H1 (cell line): ENCODE measurements around the gene GABRR2. TPM values are rescaled to one million over a fixed set of nuclear protein-coding genes. Genes with fewer than 3 reads are reported as not detected.

Experiments
- CTCF ChIA-PET: fragments of 300-600 bp; sonication (Branson Sonifier 250); formaldehyde crosslinking; loops from one replicate; lab custom pipeline; 2021; ENCODE audit not compliant: partially characterized antibody; lab: Charles Lee
- POLR2A ChIA-PET: fragments of 300-600 bp; sonication (Branson Sonifier 250); formaldehyde crosslinking; loops from one replicate; lab custom pipeline; 2021; ENCODE audit warnings: inconsistent platforms; ENCODE audit not compliant: partially characterized antibody; lab: Charles Lee
- DNase-seq, 2 experiments: peaks; one replicate each; pipeline versions ENCODE4 v3.0.0 to v3.0.0-alpha.2; 2010 to 2022; ENCODE audit warnings: low spot score in 2 of 2, low read depth in 1 of 2, mixed read lengths in 1 of 2
- FAIRE-seq: peaks from 2 replicates; lab custom pipeline; 2011; peaks lifted over from hg19 to GRCh38; lab: Jason Lieb, UNC
- H2AFZ ChIP-seq: 2 replicates; pipeline ENCODE4 v1.8.1; 2012; ENCODE audit warnings: low read length, inconsistent platforms
- H2AK5ac ChIP-seq: 2 replicates; pipeline ENCODE4 v1.6.1; 2013; ENCODE audit warnings: low read depth, low read length
- H2BK120ac ChIP-seq: replicated peaks from 2 replicates; pipeline ENCODE3; 2013; ENCODE audit warnings: low read depth, low read length, inconsistent platforms
- H2BK12ac ChIP-seq: 2 replicates; pipeline ENCODE4 v1.6.1; 2013; ENCODE audit warnings: low read depth, low read length
- H2BK15ac ChIP-seq: 2 replicates; pipeline ENCODE4 v1.6.1; 2013; ENCODE audit warnings: low read length
- H2BK20ac ChIP-seq: 2 replicates; pipeline ENCODE4 v1.6.1; 2013; ENCODE audit warnings: low read length
- H2BK5ac ChIP-seq: 2 replicates; pipeline ENCODE4 v1.6.1; 2013; ENCODE audit warnings: low read depth, low read length
- H3K14ac ChIP-seq: 2 replicates; pipeline ENCODE4 v1.6.1; 2013; ENCODE audit warnings: inconsistent platforms; ENCODE audit not compliant: insufficient read length
- H3K18ac ChIP-seq: 2 replicates; pipeline ENCODE4 v1.6.1; 2013; ENCODE audit warnings: low read length; ENCODE audit errors: extremely low read depth
- H3K23ac ChIP-seq: 2 replicates; pipeline ENCODE4 v1.6.1; 2013; ENCODE audit warnings: inconsistent platforms; ENCODE audit not compliant: insufficient read length
- H3K23me2 ChIP-seq: 2 replicates; pipeline ENCODE4 v1.6.1; 2013; ENCODE audit warnings: low read depth, low read length
- H3K27ac ChIP-seq: 2 replicates; pipeline ENCODE4 v1.6.1; 2011; ENCODE audit warnings: low read depth, low read length, inconsistent platforms
- H3K27me3 ChIP-seq, 4 experiments: replicated peaks in 1 of 4; 1 replicate in 1 of 4; 2 replicates in 3 of 4; pipeline versions ENCODE4 v1.6.1 to v1.8.1; 2011 to 2013; ENCODE audit warnings: low read length in 3 of 4, mild to moderate bottlenecking in 3 of 4, inconsistent platforms in 2 of 4, mixed read lengths in 2 of 4, moderate library complexity in 1 of 4; ENCODE audit not compliant: control insufficient read depth in 3 of 4, insufficient read depth in 3 of 4; ENCODE audit errors: extremely low read depth in 1 of 4
- H3K36me3 ChIP-seq, 4 experiments: 2 replicates each; pipeline versions ENCODE4 v1.6.1 to v1.8.1; 2011 to 2013; ENCODE audit warnings: mild to moderate bottlenecking in 4 of 4, low read length in 3 of 4, moderate library complexity in 2 of 4, control low read depth in 1 of 4, inconsistent platforms in 1 of 4; ENCODE audit not compliant: insufficient read depth in 4 of 4, control insufficient read depth in 2 of 4
- H3K4ac ChIP-seq: replicated peaks from 2 replicates; pipeline ENCODE3; 2013; ENCODE audit warnings: low read length, low read depth, mixed read lengths, inconsistent platforms; ENCODE audit not compliant: insufficient read length
- H3K4me1 ChIP-seq, 4 experiments: replicated peaks in 1 of 4; 1 replicate in 1 of 4; 2 replicates in 3 of 4; pipeline versions ENCODE4 v1.6.1 to v1.8.1; 2011 to 2013; ENCODE audit warnings: low read length in 3 of 4, inconsistent platforms in 2 of 4, mixed read lengths in 1 of 4; ENCODE audit not compliant: insufficient read depth in 4 of 4, control insufficient read depth in 3 of 4
- H3K4me2 ChIP-seq, 2 experiments: 2 replicates each; pipeline versions ENCODE4 v1.6.1 to v1.8.1; 2011 to 2013; ENCODE audit warnings: low read depth in 2 of 2, low read length in 2 of 2, control low read depth in 1 of 2, inconsistent platforms in 1 of 2, mild to moderate bottlenecking in 1 of 2; ENCODE audit not compliant: insufficient read depth in 1 of 2
- H3K4me3 ChIP-seq, 4 experiments: fragments of 200-600, 300-600 bp in 1 of 4; sonication (generic), shearing (Covaris generic), sonication (Bioruptor Twin) in 1 of 4; 2 replicates each; pipeline versions ENCODE4 v1.5.1 to v1.8.1; 2011 to 2016; ENCODE audit warnings: low read length in 4 of 4, low read depth in 3 of 4, control low read depth in 2 of 4, inconsistent platforms in 2 of 4, mild to moderate bottlenecking in 2 of 4, mixed read lengths in 1 of 4, moderate library complexity in 1 of 4; ENCODE audit not compliant: insufficient read depth in 2 of 4; ENCODE audit errors: extremely low read depth in 1 of 4
- H3K56ac ChIP-seq: replicated peaks from 2 replicates; pipeline ENCODE3; 2013; ENCODE audit warnings: low read depth, mild to moderate bottlenecking, mixed read lengths, low read length, inconsistent platforms; ENCODE audit not compliant: insufficient read length
- H3K79me1 ChIP-seq: 2 replicates; pipeline ENCODE4 v1.6.1; 2013; ENCODE audit warnings: low read depth, low read length, control low read depth
- H3K79me2 ChIP-seq, 2 experiments: 2 replicates each; pipeline versions ENCODE4 v1.6.1 to v1.8.1; 2012 to 2013; ENCODE audit warnings: low read length in 2 of 2, mild to moderate bottlenecking in 2 of 2, inconsistent platforms in 1 of 2; ENCODE audit not compliant: insufficient read depth in 2 of 2, control insufficient read depth in 1 of 2
- H3K9ac ChIP-seq, 4 experiments: replicated peaks in 1 of 4; 1 replicate in 1 of 4; 2 replicates in 3 of 4; pipeline versions ENCODE4 v1.6.1 to v1.8.1; 2011 to 2013; ENCODE audit warnings: low read depth in 3 of 4, low read length in 3 of 4, control low read depth in 2 of 4, mild to moderate bottlenecking in 2 of 4, moderate library complexity in 2 of 4, inconsistent platforms in 1 of 4; ENCODE audit errors: extremely low read depth in 1 of 4
- H3K9me3 ChIP-seq, 2 experiments: 2 replicates each; pipeline versions ENCODE4 v1.6.1 to v1.8.1; 2012 to 2013; ENCODE audit warnings: mild to moderate bottlenecking in 2 of 2, moderate library complexity in 2 of 2, control low read depth in 1 of 2, inconsistent platforms in 1 of 2, low read depth in 1 of 2, low read length in 1 of 2, mixed read lengths in 1 of 2; ENCODE audit not compliant: insufficient read depth in 2 of 2
- H4K20me1 ChIP-seq, 2 experiments: replicated peaks in 1 of 2; 2 replicates each; pipeline versions ENCODE3 to v1.8.1; 2011 to 2013; ENCODE audit warnings: inconsistent platforms in 2 of 2, low read length in 2 of 2, mild to moderate bottlenecking in 1 of 2; ENCODE audit not compliant: insufficient read depth in 2 of 2, control insufficient read depth in 1 of 2
- H4K5ac ChIP-seq: 2 replicates; pipeline ENCODE4 v1.6.1; 2013; ENCODE audit warnings: low read length, low read depth, mixed read lengths, inconsistent platforms; ENCODE audit not compliant: insufficient read length
- H4K8ac ChIP-seq: 2 replicates; pipeline ENCODE4 v1.8.0; 2013; ENCODE audit warnings: mild to moderate bottlenecking, moderate library complexity, low read length, inconsistent platforms; ENCODE audit not compliant: insufficient read depth; ENCODE audit errors: extremely low read depth
- H4K91ac ChIP-seq: replicated peaks from 2 replicates; pipeline ENCODE3; 2013; ENCODE audit warnings: low read length, mixed read lengths, inconsistent platforms; ENCODE audit not compliant: insufficient read length
- CBX8 ChIP-seq: fragments of 300-800, 300-1000 bp; sonication (generic); IDR thresholded peaks from 2 replicates; pipeline ENCODE4 v1.7.1; 2016; ENCODE audit warnings: low read depth, low read length, borderline replicate concordance
- CTCF ChIP-seq, 3 experiments: IDR thresholded peaks; 1 replicate in 2 of 3; 2 replicates in 1 of 3; pipeline versions ENCODE4 v1.5.1 to v1.6.1; 2011; ENCODE audit warnings: low read length in 3 of 3, mild to moderate bottlenecking in 3 of 3, inconsistent platforms in 2 of 3, low read depth in 1 of 3, moderate library complexity in 1 of 3; ENCODE audit not compliant: insufficient read depth in 1 of 3; ENCODE audit errors: control extremely low read depth in 1 of 3
- EZH2 ChIP-seq: fragments of 200-600 bp; sonication (generic); IDR thresholded peaks from 2 replicates; pipeline ENCODE4 v1.7.1; 2012; ENCODE audit warnings: low read depth, mild to moderate bottlenecking, moderate library complexity, low read length, inconsistent platforms; ENCODE audit not compliant: severe bottlenecking
- GABPA ChIP-seq: IDR thresholded peaks from 2 replicates; pipeline ENCODE4 v1.6.1; 2011; ENCODE audit warnings: mild to moderate bottlenecking, low read length, moderate library complexity, borderline replicate concordance; ENCODE audit not compliant: insufficient read depth
- JUN ChIP-seq: IDR thresholded peaks from 2 replicates; pipeline ENCODE4 v1.6.1; 2011; ENCODE audit warnings: low read depth, mild to moderate bottlenecking, improper control_type of control experiment, low read length
- POLR2AphosphoS5 ChIP-seq: IDR thresholded peaks from 2 replicates; pipeline ENCODE4 v1.6.1; 2011; ENCODE audit warnings: low read depth, low read length
- POU5F1 ChIP-seq: IDR thresholded peaks from 2 replicates; pipeline ENCODE4 v1.6.1; 2011; ENCODE audit warnings: low read depth, mild to moderate bottlenecking, low read length, moderate library complexity
- SP1 ChIP-seq: IDR thresholded peaks from 2 replicates; pipeline ENCODE4 v1.6.1; 2011; ENCODE audit warnings: low read depth, low read length
- SRF ChIP-seq: IDR thresholded peaks from 2 replicates; pipeline ENCODE4 v1.6.1; 2011; ENCODE audit warnings: mild to moderate bottlenecking, low read depth, low read length, moderate library complexity
- TAF1 ChIP-seq: IDR thresholded peaks from 2 replicates; pipeline ENCODE4 v1.6.1; 2011; ENCODE audit warnings: mild to moderate bottlenecking, low read depth, low read length
- WGBS, 2 experiments: shearing (Covaris generic) in 1 of 2; methylation state at CpG; one replicate each; pipeline versions ENCODE4 v1.1.6 to v1.1.7; 2013 to 2015; ENCODE audit warnings: low lambda C conversion rate in 2 of 2, mixed read lengths in 2 of 2, inconsistent platforms in 1 of 2, low coverage in 1 of 2, missing lambda C conversion rate in 1 of 2; ENCODE audit not compliant: insufficient replicate concordance in 2 of 2, insufficient coverage in 1 of 2, insufficient read length in 1 of 2; ENCODE audit errors: extremely low coverage in 1 of 2, missing lambda C conversion rate in 1 of 2; 5-methylcytosine and 5-hydroxymethylcytosine counted together
- polyA plus RNA-seq, 7 experiments: library from polyadenylated mRNA; depleted of rRNA in 3 of 7; stranded (reverse) in 5 of 7; unstranded in 2 of 7; fragments of >200 nt in 5 of 7; fragments of 200-250 nt in 2 of 7; gene quantifications; 1 replicate in 5 of 7; 2 replicates in 1 of 7; 4 replicates in 1 of 7; pipeline versions ENCODE4 v1.2.1 to v1.2.3, GENCODE V29; 2011 to 2013; ENCODE audit warnings: missing spikeins in 2 of 7, mixed read lengths in 2 of 7
- total RNA-seq: library from RNA; stranded (reverse); fragmentation: NEBNext Ultra II Directional; extraction: Animal tissue kit (Norgen Biotek cat#: 25700); gene quantifications from 2 replicates; pipeline ENCODE4 v1.2.1, GENCODE V29; 2021
- TF ChIP-seq, protein P1 (sequence below): IDR thresholded peaks from 2 replicates; pipeline ENCODE4 v1.6.1; 2011; ENCODE audit warnings: low read length, improper control_type of control experiment

The GABRR2 gene
- total and polyA plus RNA-seq, 2 of the 8 experiments (the other 6 are each of a cell fraction or from before 2014, with no cell fraction given), result not detected

- POLR2A ChIA-PET, result no interaction called here
- 81% methylated on average over 3 of the region's 3 CpGs; no CpG with 5 or more reads in 1 of the 2 experiments for WGBS, 2 experiments
- TF ChIP-seq GABPA (no peak), SRF (no peak), CBX8 (no peak), POLR2AphosphoS5 (no peak), TAF1 (no peak), JUN (no peak), EZH2 (no peak), POU5F1 (no peak), CTCF (IDR thresholded peaks at IDR 0.05; ENCODE audit: control extremely low read depth in 1 of 3, insufficient read depth in 1 of 3, low read depth in 1 of 3, low read length in 3 of 3) (no peak), SP1 (no peak)
- TF ChIP-seq, protein P1, sequence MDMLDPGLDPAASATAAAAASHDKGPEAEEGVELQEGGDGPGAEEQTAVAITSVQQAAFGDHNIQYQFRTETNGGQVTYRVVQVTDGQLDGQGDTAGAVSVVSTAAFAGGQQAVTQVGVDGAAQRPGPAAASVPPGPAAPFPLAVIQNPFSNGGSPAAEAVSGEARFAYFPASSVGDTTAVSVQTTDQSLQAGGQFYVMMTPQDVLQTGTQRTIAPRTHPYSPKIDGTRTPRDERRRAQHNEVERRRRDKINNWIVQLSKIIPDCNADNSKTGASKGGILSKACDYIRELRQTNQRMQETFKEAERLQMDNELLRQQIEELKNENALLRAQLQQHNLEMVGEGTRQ, result no peak
Measured at GRCh38 chr6:89258912-89259311, 56.2 kb downstream of the GABRR2 start.

More at GRCh38 chr6:89258912-89259311, 56.2 kb downstream of the GABRR2 start:
- H3K9ac ChIP-seq, result no peak overlapping the region
- no peak overlapping the region for H3K27ac ChIP-seq
- no peak overlapping the region for H3K56ac ChIP-seq
- H2AFZ ChIP-seq, result no peak overlapping the region
- H3K4ac ChIP-seq, result no peak overlapping the region
- H3K4me2 ChIP-seq, result no peak overlapping the region
- H3K36me3 ChIP-seq, result no peaks in the 10 kb centered on the region
- no peak overlapping the region for H3K4me3 ChIP-seq
- H3K79me2 ChIP-seq, result no peaks in the 10 kb centered on the region
- H2BK12ac ChIP-seq, result no peak overlapping the region
- no peak overlapping the region for H2BK20ac ChIP-seq
- H3K23ac ChIP-seq, result no peak overlapping the region
- H4K8ac ChIP-seq, result no peak overlapping the region
- H2BK5ac ChIP-seq, result no peak overlapping the region
- no peak overlapping the region for H3K18ac ChIP-seq
- no peak overlapping the region for H2AK5ac ChIP-seq
- H3K79me1 ChIP-seq, result no peaks in the 10 kb centered on the region
- H3K9me3 ChIP-seq, result no peaks in the 10 kb centered on the region
- no peak overlapping the region for H4K91ac ChIP-seq
- no peak overlapping the region for H2BK15ac ChIP-seq
- H3K23me2 ChIP-seq, result no peaks in the 10 kb centered on the region
- H3K14ac ChIP-seq, result no peak overlapping the region
- no peaks in the 10 kb centered on the region for H4K20me1 ChIP-seq
- FAIRE-seq (no peak), DNase-seq (no peak)
- no peaks in the 10 kb centered on the region for H3K27me3 ChIP-seq
- CTCF ChIA-PET, result interaction anchor here (0.7 to 2.0 kb wide), 5 partner anchors 10 to 118 kb away, joined by 3 to 4 read pairs (median 4); no protein-coding TSS in a partner anchor
- H4K5ac ChIP-seq, result no peak overlapping the region
- H3K4me1 ChIP-seq, result no peaks in the 10 kb centered on the region
- no peak overlapping the region for H2BK120ac ChIP-seq
